SK-N-SH treated with all-trans-retinoic acid at 6 μM for 48 hours (cell line): ENCODE results near the gene COBL.

Experiments used
- ATAC-seq: fragments of 200-7000 bp; cut with Tn5 transposase; 3 replicates; pipeline ENCODE4 v1.9.1; 2020; ENCODE audit warnings: mild to moderate bottlenecking, moderate library complexity
- ARNTL ChIP-seq: fragments of 450-650 bp; formaldehyde crosslinking; IDR thresholded peaks from 2 replicates; pipeline ENCODE4 v1.5.0; 2020; ENCODE audit warnings: low read depth, mild to moderate bottlenecking, moderate library complexity, borderline replicate concordance
- BACH2 ChIP-seq: fragments of 250-450 bp; sonication (Bioruptor Pico); IDR thresholded peaks from 2 replicates; pipeline ENCODE4 v1.9.0; 2021; ENCODE audit warnings: mild to moderate bottlenecking, borderline replicate concordance
- CSDC2 ChIP-seq: fragments of 250-450 bp; sonication (Bioruptor Pico); IDR thresholded peaks from 2 replicates; pipeline ENCODE4 v1.5.0; 2020; ENCODE audit warnings: mild to moderate bottlenecking, moderate library complexity
- CSRNP3 ChIP-seq: fragments of 250-450 bp; sonication (Bioruptor Pico); IDR thresholded peaks from 2 replicates; pipeline ENCODE4 v1.5.1; 2021; ENCODE audit warnings: mild to moderate bottlenecking, moderate library complexity
- ESRRG ChIP-seq: fragments of 250-450 bp; sonication (Bioruptor Pico); IDR thresholded peaks from 2 replicates; pipeline ENCODE4 v1.6.1; 2021; ENCODE audit warnings: mild to moderate bottlenecking
- GLIS3 ChIP-seq: fragments of 250-450 bp; sonication (Bioruptor Pico); IDR thresholded peaks from 2 replicates; pipeline ENCODE4 v1.5.0; 2020; ENCODE audit warnings: mild to moderate bottlenecking, moderate library complexity
- ISL1 ChIP-seq: fragments of 250-450 bp; sonication (Bioruptor Pico); IDR thresholded peaks from 2 replicates; pipeline ENCODE4 v2.1.2; 2022; ENCODE audit warnings: mild to moderate bottlenecking, moderate library complexity
- OSR1 ChIP-seq: fragments of 250-450 bp; sonication (Bioruptor Pico); IDR thresholded peaks from 2 replicates; pipeline ENCODE4 v1.8.0; 2022; ENCODE audit warnings: moderate library complexity, mild to moderate bottlenecking, inconsistent platforms
- PATZ1 ChIP-seq: fragments of 250-450 bp; sonication (Bioruptor Pico); IDR thresholded peaks from 2 replicates; pipeline ENCODE4 v1.8.0; 2020; ENCODE audit warnings: mild to moderate bottlenecking, moderate library complexity, borderline replicate concordance
- PPARA ChIP-seq: fragments of 250-450 bp; sonication (Bioruptor Pico); IDR thresholded peaks from 2 replicates; pipeline ENCODE4 v1.5.0; 2020; ENCODE audit warnings: mild to moderate bottlenecking, borderline replicate concordance
- RARB ChIP-seq: fragments of 250-450 bp; sonication (Bioruptor Pico); IDR thresholded peaks from 2 replicates; pipeline ENCODE4 v1.8.0; 2021; ENCODE audit warnings: mild to moderate bottlenecking, moderate library complexity
- TCF4 ChIP-seq: fragments of 250-450 bp; sonication (Bioruptor Pico); IDR thresholded peaks from 2 replicates; pipeline ENCODE4 v1.8.0; 2021; ENCODE audit warnings: mild to moderate bottlenecking, moderate library complexity, borderline replicate concordance
- TOX ChIP-seq: fragments of 250-450 bp; sonication (Bioruptor Pico); IDR thresholded peaks from 2 replicates; pipeline ENCODE4 v1.8.0; 2021; ENCODE audit warnings: mild to moderate bottlenecking, moderate library complexity, borderline replicate concordance
- TSHZ2 ChIP-seq: fragments of 250-450 bp; sonication (Bioruptor Pico); IDR thresholded peaks from 2 replicates; pipeline ENCODE4 v1.5.0; 2020; ENCODE audit warnings: mild to moderate bottlenecking, moderate library complexity
- ZC3H10 ChIP-seq: fragments of 250-450 bp; sonication (Bioruptor Pico); IDR thresholded peaks from 2 replicates; pipeline ENCODE4 v1.5.1; 2021; ENCODE audit warnings: mild to moderate bottlenecking, moderate library complexity
- ZFP3 ChIP-seq: fragments of 250-450 bp; sonication (Bioruptor Pico); IDR thresholded peaks from 2 replicates; pipeline ENCODE4 v1.5.0; 2020; ENCODE audit warnings: mild to moderate bottlenecking, moderate library complexity
- ZNF565 ChIP-seq: fragments of 450-650 bp; formaldehyde crosslinking; conservative IDR thresholded peaks from 2 replicates; pipeline ENCODE4 v1.5.0; 2020; ENCODE audit warnings: low read depth, mild to moderate bottlenecking, moderate library complexity
- ZNF70 ChIP-seq: fragments of 450-650 bp; formaldehyde crosslinking; IDR thresholded peaks from 2 replicates; pipeline ENCODE4 v1.5.0; 2020; ENCODE audit warnings: mild to moderate bottlenecking, moderate library complexity
- ZNF8 ChIP-seq: fragments of 450-650 bp; formaldehyde crosslinking; IDR thresholded peaks from 2 replicates; pipeline ENCODE4 v1.5.0; 2020; ENCODE audit warnings: mild to moderate bottlenecking, moderate library complexity
- TF ChIP-seq, protein P1 (sequence below): fragments of 250-450 bp; sonication (Bioruptor Pico); IDR thresholded peaks from 2 replicates; pipeline ENCODE4 v1.8.0; 2021; ENCODE audit warnings: low read depth, mild to moderate bottlenecking, moderate library complexity, borderline replicate concordance
- TF ChIP-seq, protein P2 (sequence below): fragments of 250-450 bp; sonication (Bioruptor Pico); IDR thresholded peaks from 2 replicates; pipeline ENCODE4 v1.5.1; 2020; ENCODE audit warnings: low read depth, mild to moderate bottlenecking, moderate library complexity

COBL gene

GRCh38 chr7:51310131-51310583, 6.5 kb downstream of the COBL start:
- no peak for ATAC-seq
- TF ChIP-seq GLIS3 (CRISPR knock-in tag) (no peak), ZNF8 (CRISPR knock-in tag) (no peak), ZC3H10 (CRISPR knock-in tag) (no peak), ESRRG (CRISPR knock-in tag) (no peak), TSHZ2 (CRISPR knock-in tag) (no peak), CSRNP3 (CRISPR knock-in tag) (no peak), PPARA (no peak), ZFP3 (CRISPR knock-in tag) (no peak), OSR1 (CRISPR knock-in tag) (no peak), ZNF565 (CRISPR knock-in tag) (no peak), ARNTL (CRISPR knock-in tag) (no peak), CSDC2 (CRISPR knock-in tag) (no peak)
- TF ChIP-seq, protein P1, sequence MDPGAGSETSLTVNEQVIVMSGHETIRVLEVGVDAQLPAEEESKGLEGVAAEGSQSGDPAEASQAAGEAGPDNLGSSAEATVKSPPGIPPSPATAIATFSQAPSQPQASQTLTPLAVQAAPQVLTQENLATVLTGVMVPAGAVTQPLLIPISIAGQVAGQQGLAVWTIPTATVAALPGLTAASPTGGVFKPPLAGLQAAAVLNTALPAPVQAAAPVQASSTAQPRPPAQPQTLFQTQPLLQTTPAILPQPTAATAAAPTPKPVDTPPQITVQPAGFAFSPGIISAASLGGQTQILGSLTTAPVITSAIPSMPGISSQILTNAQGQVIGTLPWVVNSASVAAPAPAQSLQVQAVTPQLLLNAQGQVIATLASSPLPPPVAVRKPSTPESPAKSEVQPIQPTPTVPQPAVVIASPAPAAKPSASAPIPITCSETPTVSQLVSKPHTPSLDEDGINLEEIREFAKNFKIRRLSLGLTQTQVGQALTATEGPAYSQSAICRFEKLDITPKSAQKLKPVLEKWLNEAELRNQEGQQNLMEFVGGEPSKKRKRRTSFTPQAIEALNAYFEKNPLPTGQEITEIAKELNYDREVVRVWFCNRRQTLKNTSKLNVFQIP (CRISPR knock-in tag), result no peak
- TF ChIP-seq, protein P2, sequence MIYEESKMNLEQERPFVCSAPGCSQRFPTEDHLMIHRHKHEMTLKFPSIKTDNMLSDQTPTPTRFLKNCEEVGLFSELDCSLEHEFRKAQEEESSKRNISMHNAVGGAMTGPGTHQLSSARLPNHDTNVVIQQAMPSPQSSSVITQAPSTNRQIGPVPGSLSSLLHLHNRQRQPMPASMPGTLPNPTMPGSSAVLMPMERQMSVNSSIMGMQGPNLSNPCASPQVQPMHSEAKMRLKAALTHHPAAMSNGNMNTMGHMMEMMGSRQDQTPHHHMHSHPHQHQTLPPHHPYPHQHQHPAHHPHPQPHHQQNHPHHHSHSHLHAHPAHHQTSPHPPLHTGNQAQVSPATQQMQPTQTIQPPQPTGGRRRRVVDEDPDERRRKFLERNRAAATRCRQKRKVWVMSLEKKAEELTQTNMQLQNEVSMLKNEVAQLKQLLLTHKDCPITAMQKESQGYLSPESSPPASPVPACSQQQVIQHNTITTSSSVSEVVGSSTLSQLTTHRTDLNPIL (CRISPR knock-in tag), result no peak

DNA sequence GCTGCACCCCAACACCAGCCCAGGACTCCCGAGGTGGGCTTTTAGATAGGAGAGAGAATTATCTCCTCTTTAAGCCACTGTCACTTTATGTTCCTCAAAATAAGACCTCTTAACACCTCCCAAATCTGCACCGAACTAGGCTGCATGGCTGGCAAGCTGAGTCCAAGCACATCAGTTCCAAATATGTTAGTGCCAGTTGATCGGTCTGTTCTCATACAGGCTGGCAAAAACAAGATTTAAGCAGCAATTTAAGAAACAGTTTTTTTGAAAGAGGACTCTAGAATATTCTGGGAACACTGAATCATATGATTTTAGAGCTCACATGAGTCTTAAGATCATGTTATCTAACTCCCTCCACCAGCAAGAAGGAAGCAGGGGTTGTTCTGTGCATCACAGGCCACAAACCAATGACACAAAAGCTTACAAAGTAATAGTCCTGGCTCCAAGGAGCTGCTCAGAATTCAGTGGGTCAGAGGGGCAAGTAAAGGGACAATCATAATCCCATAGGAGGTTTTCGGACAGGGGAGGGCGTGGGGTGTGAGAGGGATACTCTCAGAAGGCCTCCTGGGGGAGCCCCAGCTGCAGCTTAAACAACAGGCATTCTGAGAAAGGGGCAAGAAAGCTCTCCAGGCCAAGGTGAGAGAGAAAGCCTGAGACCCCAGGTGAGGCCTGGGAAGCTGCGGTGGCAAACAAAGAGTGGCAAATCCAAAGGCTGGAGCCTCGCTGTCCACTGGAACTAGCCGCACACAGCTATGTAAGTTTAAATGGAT, 7.1 kb downstream of the COBL start:
- TF ChIP-seq BACH2 (no peak), RARB (no peak), ISL1 (CRISPR knock-in tag) (no peak)
- ATAC-seq, result no peak

- no peak for ATAC-seq
- no peak for TF ChIP-seq PATZ1
- TF ChIP-seq OSR1 (CRISPR knock-in tag), result no peak
- TF ChIP-seq ESRRG (CRISPR knock-in tag), result no peak
- TF ChIP-seq PPARA, result no peak
- TF ChIP-seq ZNF70 (CRISPR knock-in tag), result no peak
- TF ChIP-seq CSDC2 (CRISPR knock-in tag), result no peak
- TF ChIP-seq, protein P1 (CRISPR knock-in tag), result no peak
- TF ChIP-seq TOX (CRISPR knock-in tag), result no peak
- TF ChIP-seq ZFP3 (CRISPR knock-in tag), result no peak
- no peak for TF ChIP-seq ZNF8 (CRISPR knock-in tag)
- TF ChIP-seq RARB, result no peak
- TF ChIP-seq ZC3H10 (CRISPR knock-in tag), result no peak
- no peak for TF ChIP-seq TCF4
- no peak for TF ChIP-seq CSRNP3 (CRISPR knock-in tag)
- TF ChIP-seq TSHZ2 (CRISPR knock-in tag), result no peak
- TF ChIP-seq BACH2, result no peak
Measured at GRCh38 chr7:51308696-51309095, 7.9 kb downstream of the COBL start.
